Measurements from ENCODE around the gene DOK6. TPM values are rescaled to one million over a fixed set of nuclear protein-coding genes. Genes with fewer than 3 reads are reported as not detected.
A peak's percentile ranks its signal among the peaks of the same experiment; 100 is the strongest.
"Not testable (repeated sequence)": the region's sequence is repeated elsewhere in the genome, so short reads cannot be mapped to it uniquely, and the experiment has no call there.

The DOK6 gene
- total RNA-seq, 1 donor: 3.6 TPM

GRCh38 chr18:69817335-69817940 is 416.8 kb downstream of the DOK6 start:
- Histone ChIP-seq H3K27me3 (ENCODE audit: insufficient read depth, low read length) (no peaks in the 10 kb centered on the region), H3K79me2 (ENCODE audit: insufficient read depth, low read length) (no peaks in the 10 kb centered on the region), H4K20me1 (ENCODE audit: insufficient read depth, low read length) (no peaks in the 10 kb centered on the region), H3K4me2 (ENCODE audit: insufficient read depth, low read length) (no peak overlapping the region), H3K9me3 (ENCODE audit: low read depth, low read length) (no peaks in the 10 kb centered on the region), H2AFZ (ENCODE audit: low read length) (no peak overlapping the region), H3K4me3 (ENCODE audit: insufficient read depth, low read length) (no peak overlapping the region), H3K27ac (ENCODE audit: low read depth, low read length) (no peak overlapping the region), H3K36me3 (ENCODE audit: insufficient read depth, low read length) (no peaks in the 10 kb centered on the region), H3K4me1 (ENCODE audit: insufficient read depth, low read length) (no peaks in the 10 kb centered on the region)
- peak; percentile 25 for DNase-seq (ENCODE audit: insufficient read length, low spot score, missing footprints)
- TF ChIP-seq CTCF (IDR thresholded peaks at IDR 0.05; ENCODE audit: extremely low read depth, low read depth, low read length): no peak

GRCh38 chr18:69819460-69819859 is 418.8 kb downstream of the DOK6 start:
- no peaks in the 10 kb centered on the region for H3K36me3 ChIP-seq (ENCODE audit: insufficient read depth, low read length)
- H3K4me3 ChIP-seq (ENCODE audit: insufficient read depth, low read length): no peak overlapping the region
- H3K9me3 ChIP-seq (ENCODE audit: low read depth, low read length): no peaks in the 10 kb centered on the region
- H3K4me1 ChIP-seq (ENCODE audit: insufficient read depth, low read length): no peaks in the 10 kb centered on the region
- H3K79me2 ChIP-seq (ENCODE audit: insufficient read depth, low read length): no peaks in the 10 kb centered on the region
- H3K4me2 ChIP-seq (ENCODE audit: insufficient read depth, low read length): no peak overlapping the region
- H3K27me3 ChIP-seq (ENCODE audit: insufficient read depth, low read length): no peaks in the 10 kb centered on the region
- no peak overlapping the region for H3K27ac ChIP-seq (ENCODE audit: low read depth, low read length)
- TF ChIP-seq CTCF (IDR thresholded peaks at IDR 0.05; ENCODE audit: extremely low read depth, low read depth, low read length): no peak
- DNase-seq (ENCODE audit: insufficient read length, low spot score, missing footprints): no peak
- no peak overlapping the region for H2AFZ ChIP-seq (ENCODE audit: low read length)
- no peaks in the 10 kb centered on the region for H4K20me1 ChIP-seq (ENCODE audit: insufficient read depth, low read length)

GRCh38 chr18:69820538-69820937 is 419.9 kb downstream of the DOK6 start:
- no peaks in the 10 kb centered on the region for H3K27me3 ChIP-seq (ENCODE audit: insufficient read depth, low read length)
- H3K4me3 ChIP-seq (ENCODE audit: insufficient read depth, low read length): no peak overlapping the region
- no peak overlapping the region for H3K4me2 ChIP-seq (ENCODE audit: insufficient read depth, low read length)
- H4K20me1 ChIP-seq (ENCODE audit: insufficient read depth, low read length): no peaks in the 10 kb centered on the region
- no peak overlapping the region for H2AFZ ChIP-seq (ENCODE audit: low read length)
- no peaks in the 10 kb centered on the region for H3K4me1 ChIP-seq (ENCODE audit: insufficient read depth, low read length)
- H3K9me3 ChIP-seq (ENCODE audit: low read depth, low read length): no peaks in the 10 kb centered on the region
- TF ChIP-seq CTCF (IDR thresholded peaks at IDR 0.05; ENCODE audit: extremely low read depth, low read depth, low read length): no peak
- H3K36me3 ChIP-seq (ENCODE audit: insufficient read depth, low read length): no peaks in the 10 kb centered on the region
- H3K79me2 ChIP-seq (ENCODE audit: insufficient read depth, low read length): no peaks in the 10 kb centered on the region
- DNase-seq (ENCODE audit: insufficient read length, low spot score, missing footprints): no peak
- no peak overlapping the region for H3K27ac ChIP-seq (ENCODE audit: low read depth, low read length)

- Histone ChIP-seq H3K4me3 (ENCODE audit: insufficient read depth, low read length) (no peak overlapping the region), H3K27ac (ENCODE audit: low read depth, low read length) (no peak overlapping the region), H3K4me1 (ENCODE audit: insufficient read depth, low read length) (no peaks in the 10 kb centered on the region), H3K27me3 (ENCODE audit: insufficient read depth, low read length) (no peaks in the 10 kb centered on the region), H3K79me2 (ENCODE audit: insufficient read depth, low read length) (no peaks in the 10 kb centered on the region), H3K4me2 (ENCODE audit: insufficient read depth, low read length) (no peak overlapping the region), H3K9me3 (ENCODE audit: low read depth, low read length) (no peaks in the 10 kb centered on the region), H4K20me1 (ENCODE audit: insufficient read depth, low read length) (no peaks in the 10 kb centered on the region), H3K36me3 (ENCODE audit: insufficient read depth, low read length) (no peaks in the 10 kb centered on the region), H2AFZ (ENCODE audit: low read length) (no peak overlapping the region)
- no peak for TF ChIP-seq CTCF (IDR thresholded peaks at IDR 0.05; ENCODE audit: extremely low read depth, low read depth, low read length)
- no peak for DNase-seq (ENCODE audit: insufficient read length, low spot score, missing footprints)
Measured at GRCh38 chr18:69830189-69830588, 429.5 kb downstream of the DOK6 start.

- DNase-seq (ENCODE audit: insufficient read length, low spot score, missing footprints); H3K4me3 ChIP-seq (ENCODE audit: insufficient read depth, low read length); H3K36me3 ChIP-seq (ENCODE audit: insufficient read depth, low read length); H3K4me2 ChIP-seq (ENCODE audit: insufficient read depth, low read length); H3K4me1 ChIP-seq (ENCODE audit: insufficient read depth, low read length); H3K9me3 ChIP-seq (ENCODE audit: low read depth, low read length); H3K79me2 ChIP-seq (ENCODE audit: insufficient read depth, low read length); H4K20me1 ChIP-seq (ENCODE audit: insufficient read depth, low read length); H3K27ac ChIP-seq (ENCODE audit: low read depth, low read length); H3K27me3 ChIP-seq (ENCODE audit: insufficient read depth, low read length); H2AFZ ChIP-seq (ENCODE audit: low read length): not testable (repeated sequence)
Measured at GRCh38 chr18:69834980-69835379, 434.3 kb downstream of the DOK6 start.

Measured in osteoblast (primary cell).